HG03565 (cell line): ENCODE results near the gene AREG.

Experiments used
- ATAC-seq: cut with Tn5 transposase; IDR thresholded peaks from one replicate; pipeline ENCODE4 v1.9.1; 2021; ENCODE audit warnings: mild to moderate bottlenecking, moderate library complexity; ENCODE audit not compliant: unreplicated experiment

Gene AREG

GRCh38 chr4:74456056-74456744, 11.3 kb downstream of the AREG start:
- no peak for ATAC-seq

- ATAC-seq, result no peak
Observed at GRCh38 chr4:74456849-74457395, 12.0 kb downstream of the AREG start.

- no peak for ATAC-seq
Observed at GRCh38 chr4:74460833-74461232, 15.9 kb downstream of the AREG start.

GRCh38 chr4:74463123-74463522, 18.2 kb downstream of the AREG start:
- ATAC-seq, result no peak

- no peak for ATAC-seq
Observed at GRCh38 chr4:74464291-74464690, 19.4 kb downstream of the AREG start.

GRCh38 chr4:74466242-74466641, 21.3 kb downstream of the AREG start:
- no peak for ATAC-seq

GRCh38 chr4:74471264-74471663, 26.3 kb downstream of the AREG start:
- no peak for ATAC-seq

GRCh38 chr4:74473155-74473811, 28.3 kb downstream of the AREG start:
- no peak for ATAC-seq

- ATAC-seq, result no peak
Observed at GRCh38 chr4:74474345-74475090, 29.6 kb downstream of the AREG start.

GRCh38 chr4:74475091-74475800, 30.3 kb downstream of the AREG start:
- no peak for ATAC-seq

- no peak for ATAC-seq
Observed at GRCh38 chr4:74475946-74476345, 31.0 kb downstream of the AREG start.

GRCh38 chr4:74479009-74479408, 34.1 kb downstream of the AREG start:
- no peak for ATAC-seq

GRCh38 chr4:74480267-74480666, 35.3 kb downstream of the AREG start:
- ATAC-seq, result no peak

- no peak for ATAC-seq
Observed at GRCh38 chr4:74481891-74482609, 37.1 kb downstream of the AREG start.

- ATAC-seq, result no peak
Observed at GRCh38 chr4:74483226-74483911, 38.4 kb downstream of the AREG start.

- no peak for ATAC-seq
Observed at GRCh38 chr4:74486905-74487304, 42.0 kb downstream of the AREG start.

GRCh38 chr4:74487771-74488170, 42.8 kb downstream of the AREG start:
- ATAC-seq, result no peak

- ATAC-seq, result no peak
Observed at GRCh38 chr4:74490736-74491135, 45.8 kb downstream of the AREG start.

- ATAC-seq, result peak; percentile 51
Observed at GRCh38 chr4:74499986-74500781, 55.2 kb downstream of the AREG start.
